HG02763 (cell line): ENCODE results near the gene INTS13.
"Not testable (repeated sequence)": the region's sequence is repeated elsewhere in the genome, so short reads cannot be mapped to it uniquely, and the experiment has no call there.

Experiments
- ATAC-seq: cut with Tn5 transposase; IDR thresholded peaks from one replicate; pipeline ENCODE4 v1.9.1; 2021; ENCODE audit warnings: mild to moderate bottlenecking, moderate library complexity; ENCODE audit not compliant: unreplicated experiment

Gene INTS13, protein sequence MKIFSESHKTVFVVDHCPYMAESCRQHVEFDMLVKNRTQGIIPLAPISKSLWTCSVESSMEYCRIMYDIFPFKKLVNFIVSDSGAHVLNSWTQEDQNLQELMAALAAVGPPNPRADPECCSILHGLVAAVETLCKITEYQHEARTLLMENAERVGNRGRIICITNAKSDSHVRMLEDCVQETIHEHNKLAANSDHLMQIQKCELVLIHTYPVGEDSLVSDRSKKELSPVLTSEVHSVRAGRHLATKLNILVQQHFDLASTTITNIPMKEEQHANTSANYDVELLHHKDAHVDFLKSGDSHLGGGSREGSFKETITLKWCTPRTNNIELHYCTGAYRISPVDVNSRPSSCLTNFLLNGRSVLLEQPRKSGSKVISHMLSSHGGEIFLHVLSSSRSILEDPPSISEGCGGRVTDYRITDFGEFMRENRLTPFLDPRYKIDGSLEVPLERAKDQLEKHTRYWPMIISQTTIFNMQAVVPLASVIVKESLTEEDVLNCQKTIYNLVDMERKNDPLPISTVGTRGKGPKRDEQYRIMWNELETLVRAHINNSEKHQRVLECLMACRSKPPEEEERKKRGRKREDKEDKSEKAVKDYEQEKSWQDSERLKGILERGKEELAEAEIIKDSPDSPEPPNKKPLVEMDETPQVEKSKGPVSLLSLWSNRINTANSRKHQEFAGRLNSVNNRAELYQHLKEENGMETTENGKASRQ

DNA sequence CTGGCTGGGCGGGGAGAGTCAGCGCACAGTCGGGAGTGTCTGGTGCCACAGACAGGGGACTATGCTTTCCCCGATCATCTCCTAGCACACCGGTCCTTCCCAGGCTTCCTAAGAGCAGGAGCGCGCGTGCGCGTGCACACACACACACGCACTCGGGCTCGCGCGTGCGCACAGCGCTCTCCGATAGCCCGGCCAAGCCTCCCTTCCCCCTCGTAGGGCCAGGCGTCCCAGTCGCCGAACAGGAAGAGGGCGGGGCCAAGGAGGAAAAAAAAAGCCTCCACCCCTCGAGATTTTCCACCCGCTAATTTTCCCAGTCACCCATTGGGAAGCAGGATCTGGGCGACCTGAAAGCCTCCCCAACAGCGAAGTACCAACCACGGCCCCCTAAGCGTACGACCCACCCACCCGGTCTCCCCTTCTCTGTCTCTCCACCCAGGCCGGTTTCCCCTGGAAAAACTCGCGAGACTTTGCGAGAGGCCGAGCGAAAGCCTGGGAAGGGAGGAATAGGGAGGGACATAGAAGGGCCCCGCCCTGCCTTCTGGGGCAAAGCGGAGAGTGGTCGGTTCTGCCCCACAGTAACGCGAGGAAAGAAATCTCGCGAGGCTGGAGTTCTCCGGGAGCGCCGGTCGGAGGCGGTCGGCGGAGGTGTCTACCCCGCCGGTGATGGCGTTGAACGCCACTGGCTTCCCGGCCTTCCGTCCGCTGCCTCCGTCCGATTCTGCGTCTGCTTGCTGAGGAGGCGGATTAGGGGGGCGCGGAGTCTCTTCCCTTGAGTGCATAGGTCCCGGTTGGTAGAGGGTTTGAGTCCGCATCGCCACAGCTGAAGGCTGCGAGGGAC, at the start of gene INTS13, which contains the start of gene FGFR1OP2:
Gene INTS13 (minus strand): TSS at position 119 of the 838 bp plus-strand sequence. CDS start 1,178 bp downstream, outside the sequence.
Gene FGFR1OP2 (plus strand): TSS at position 608 of the 838 bp plus-strand sequence. CDS start 15,689 bp downstream, outside the sequence.
- peak; percentile 80 for ATAC-seq

DNA sequence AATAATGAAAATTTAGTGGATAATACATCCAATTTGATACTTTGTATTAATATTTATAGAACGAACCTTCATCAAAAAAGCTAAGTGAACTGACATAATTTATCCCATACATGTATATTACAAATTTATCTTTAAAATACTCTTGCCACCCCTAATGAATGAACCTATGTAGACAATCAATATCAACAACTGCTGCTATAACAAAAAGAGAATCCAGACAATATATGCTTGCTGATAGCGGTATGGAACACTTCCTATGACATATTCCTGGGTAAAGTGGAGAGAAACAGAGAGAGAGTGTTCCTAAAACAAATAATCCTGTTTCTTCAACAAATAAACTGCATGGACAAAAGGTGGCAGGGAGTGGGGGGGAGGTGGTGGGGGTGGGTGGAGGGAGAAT, 45.1 kb upstream of the INTS13 start:
- ATAC-seq: no peak

DNA sequence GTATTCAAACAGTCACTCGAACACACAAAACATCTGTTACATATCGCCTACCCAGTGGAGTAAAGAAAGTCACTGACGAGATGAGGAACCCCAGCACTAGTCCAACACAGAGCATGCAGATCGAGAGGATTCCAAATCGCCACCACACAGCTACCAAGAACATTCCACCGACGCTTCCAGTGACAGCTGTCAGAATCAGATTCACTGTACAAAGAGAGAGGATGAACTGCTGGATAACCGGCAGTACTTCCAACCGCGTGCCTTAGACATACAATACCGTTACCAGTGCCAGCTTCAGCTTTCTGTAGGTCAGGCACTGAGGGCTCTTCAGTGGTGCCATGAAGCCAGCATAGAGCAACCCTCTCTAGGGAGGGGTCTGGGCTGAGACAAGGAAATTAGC, 42.0 kb upstream of the INTS13 start:
- no peak for ATAC-seq

DNA sequence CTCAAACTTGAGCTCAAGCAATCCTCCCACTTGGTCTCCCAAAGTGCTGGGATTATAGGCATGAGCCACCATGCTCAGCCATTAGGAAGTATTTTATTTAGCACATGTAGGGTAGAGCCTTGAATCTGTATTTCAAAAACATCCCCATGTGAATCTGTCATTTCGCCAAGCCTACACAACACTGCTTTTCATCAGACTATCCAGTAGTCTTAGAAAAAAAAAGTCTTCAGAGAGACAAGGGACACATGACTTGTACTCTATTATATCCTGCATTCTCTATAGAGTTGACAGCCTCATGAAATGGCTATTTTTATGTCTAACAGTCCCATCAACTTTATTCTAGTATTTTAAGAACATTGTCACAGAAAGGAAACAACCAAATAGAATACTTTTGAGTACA, 41.0 kb upstream of the INTS13 start:
- no peak for ATAC-seq

DNA sequence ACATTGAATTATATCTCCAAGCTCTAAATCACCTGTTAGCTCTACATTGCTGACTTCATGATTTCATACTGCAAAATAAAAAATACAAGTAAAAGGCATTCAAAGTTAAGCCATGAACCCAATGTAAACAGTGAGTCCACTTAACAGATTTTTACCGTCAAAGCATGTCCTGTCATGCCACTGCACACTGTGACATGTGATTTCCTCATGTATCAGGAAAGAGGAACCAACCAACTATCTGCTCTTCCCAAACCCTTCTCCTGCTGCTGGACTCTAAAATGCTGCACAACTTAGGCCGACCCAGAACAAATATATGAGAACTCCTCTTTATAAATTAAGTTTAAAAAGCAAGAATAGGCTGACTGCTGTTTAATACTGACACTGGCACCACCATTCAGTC, 38.9 kb upstream of the INTS13 start:
- ATAC-seq: no peak

DNA sequence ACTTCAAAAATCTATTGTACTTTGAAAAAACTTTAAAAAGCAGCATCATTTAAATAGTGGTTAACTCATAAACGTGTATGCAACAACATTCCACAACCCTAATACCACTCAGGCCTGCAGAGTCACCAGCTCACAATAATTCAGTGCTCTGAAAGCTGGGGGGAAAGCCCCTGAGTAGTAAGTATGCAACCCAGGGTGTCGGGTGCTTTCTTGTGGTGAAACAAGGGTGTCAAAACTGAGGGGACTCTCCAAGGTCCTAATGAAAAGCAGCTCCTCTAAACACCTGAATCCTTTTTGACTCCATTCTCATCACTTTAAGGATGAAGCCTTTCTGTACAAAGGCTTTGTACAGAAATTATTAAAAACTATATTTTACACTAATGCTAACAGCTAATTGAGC, 34.2 kb upstream of the INTS13 start:
- ATAC-seq: peak; percentile 93

DNA sequence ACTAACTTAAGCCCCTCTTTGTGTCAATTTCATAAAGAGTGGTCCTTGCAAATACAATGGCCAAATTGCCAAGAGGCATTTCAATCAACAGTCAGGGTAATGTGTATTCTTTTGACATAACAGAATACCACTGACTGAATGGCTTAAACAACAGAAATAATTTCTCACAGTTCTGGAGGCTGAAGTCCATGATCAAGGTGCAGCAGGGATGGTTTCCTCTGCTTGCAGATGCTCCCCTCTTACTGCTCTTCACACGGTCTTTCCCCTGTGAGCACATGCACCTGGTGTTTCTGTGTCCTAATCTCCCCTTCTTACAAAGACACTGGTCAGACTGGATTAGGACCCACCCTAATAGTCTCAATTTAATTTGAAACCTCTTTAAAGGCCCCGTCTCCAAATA, 32.4 kb upstream of the INTS13 start:
- no peak for ATAC-seq

DNA sequence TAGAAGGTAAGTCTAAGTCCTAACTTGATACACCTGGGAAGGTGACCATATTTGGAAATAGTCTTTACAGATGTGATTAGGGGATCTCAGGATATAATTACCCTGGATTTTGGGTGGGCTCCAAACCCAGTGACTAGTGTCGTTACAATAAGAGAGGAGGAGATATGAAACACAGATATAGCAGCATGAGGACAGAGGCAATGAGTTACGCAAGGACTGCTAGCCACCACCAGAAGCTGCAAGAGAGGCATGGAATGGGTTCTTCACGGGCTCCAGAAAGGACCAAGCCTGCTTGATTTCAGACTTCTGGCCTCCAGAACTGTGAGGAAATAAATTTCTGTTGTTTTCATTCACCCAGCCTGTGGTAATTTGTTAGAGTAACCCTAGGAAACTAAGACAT, 29.1 kb upstream of the INTS13 start:
- no peak for ATAC-seq

DNA sequence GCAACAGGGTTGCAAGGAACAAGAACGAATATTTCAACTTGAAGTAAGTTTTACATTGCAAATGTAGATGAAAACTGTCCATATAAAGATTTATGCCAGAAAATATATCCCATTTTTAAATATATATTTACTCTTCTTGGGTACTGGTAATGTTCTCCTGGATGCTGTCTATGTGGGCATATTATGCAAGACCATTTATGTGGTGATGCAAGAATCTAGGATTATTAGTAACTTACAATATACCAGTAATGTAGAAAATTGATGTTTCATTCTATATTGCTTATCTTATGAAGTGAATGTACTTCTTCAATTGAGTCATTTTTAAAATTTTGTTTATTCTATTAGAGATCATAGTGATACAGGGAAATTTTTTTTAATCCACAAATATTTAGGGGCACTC, 25.6 kb upstream of the INTS13 start:
- ATAC-seq: no peak

DNA sequence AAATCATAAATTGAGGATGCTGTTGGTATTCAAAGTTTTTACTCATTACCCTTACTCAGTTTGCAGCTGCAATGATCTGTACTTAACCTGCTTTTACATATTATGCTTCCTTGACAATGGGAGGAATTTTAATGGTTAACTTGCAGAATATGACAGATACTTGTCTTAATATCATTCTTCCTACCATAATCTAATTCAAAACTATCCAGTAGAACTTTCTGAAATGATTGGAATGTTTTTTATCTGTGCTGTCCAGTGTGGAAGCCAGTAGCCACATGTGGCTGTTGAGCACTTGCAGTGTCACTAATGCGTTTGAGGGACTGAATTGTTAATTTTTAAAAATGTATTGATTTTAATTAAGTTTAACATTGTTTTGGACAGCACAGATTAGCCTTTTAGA, 24.0 kb upstream of the INTS13 start:
- ATAC-seq: no peak

DNA sequence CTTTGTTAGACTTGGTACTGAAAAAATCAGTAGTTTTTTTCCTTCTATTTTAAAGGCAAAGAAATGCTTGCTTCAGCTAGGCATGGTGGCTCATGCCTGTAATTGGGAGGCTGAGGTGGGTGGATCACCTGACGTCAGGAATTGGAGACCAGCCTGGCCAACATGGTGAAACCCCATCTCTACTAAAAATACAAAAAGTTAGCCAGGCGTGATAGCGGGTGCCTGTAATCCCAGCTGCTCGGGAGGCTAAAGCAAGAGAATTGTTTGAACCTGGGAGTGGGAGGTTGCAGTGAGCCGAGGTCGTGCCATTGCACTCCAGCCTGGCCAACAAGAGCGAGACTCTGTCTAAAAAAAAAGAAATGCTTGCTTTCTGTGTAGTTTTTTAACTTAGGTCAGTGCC, 23.6 kb upstream of the INTS13 start:
- not testable (repeated sequence) for ATAC-seq

DNA sequence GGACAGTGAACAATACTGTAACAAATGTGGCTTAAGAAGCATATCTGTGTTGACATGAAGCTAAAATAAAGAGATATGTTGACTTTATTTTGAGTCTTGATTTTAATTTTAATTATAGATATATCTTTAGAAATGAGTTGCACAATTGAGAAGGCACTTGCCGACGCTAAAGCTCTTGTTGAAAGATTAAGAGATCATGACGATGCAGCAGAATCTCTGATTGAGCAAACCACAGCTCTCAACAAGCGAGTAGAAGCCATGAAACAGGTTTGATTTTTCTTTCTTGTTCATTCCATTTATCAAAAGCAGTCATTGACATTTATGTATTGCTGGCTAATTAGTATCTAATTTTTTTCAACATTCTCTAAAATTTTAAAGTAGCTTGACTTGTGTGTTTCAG, 16.2 kb upstream of the INTS13 start:
- ATAC-seq: no peak

DNA sequence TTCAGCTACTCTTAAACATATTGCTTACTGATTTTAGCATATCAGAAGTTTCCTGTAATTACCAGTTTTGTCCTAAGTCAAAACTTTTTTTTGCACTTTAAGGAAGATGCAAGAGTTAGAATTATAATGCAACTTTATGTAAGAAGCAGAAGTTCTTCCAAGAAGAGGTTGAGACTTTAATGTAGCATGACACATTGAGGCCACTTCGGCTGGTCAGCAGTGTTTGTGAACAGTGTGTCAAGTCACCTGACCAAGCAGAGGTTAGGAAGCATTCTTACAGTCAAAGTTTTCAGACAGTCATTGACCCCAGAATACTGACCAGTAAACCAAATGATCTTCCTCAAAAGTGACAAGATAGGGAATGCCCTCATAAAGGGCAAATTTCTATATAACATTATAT, 15.7 kb upstream of the INTS13 start:
- no peak for ATAC-seq

DNA sequence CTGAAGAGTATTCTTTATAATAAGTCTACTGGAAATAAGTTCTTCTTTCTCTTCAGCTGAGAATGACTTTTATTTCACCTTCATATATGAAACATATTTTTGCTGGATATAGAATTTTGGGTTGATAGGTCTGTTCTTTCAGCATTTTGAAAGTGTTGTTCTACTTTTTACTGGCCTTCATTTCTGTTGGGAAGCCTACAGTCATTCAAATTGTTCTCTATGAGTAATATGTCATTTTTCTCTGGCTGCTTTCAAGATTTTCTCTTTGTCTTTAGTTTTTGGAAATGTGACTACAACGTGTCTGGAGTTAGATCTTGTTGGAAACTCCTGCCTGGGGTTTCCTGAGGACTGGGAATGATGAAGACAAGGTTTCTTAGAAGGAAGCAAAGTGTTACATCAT, 10.5 kb upstream of the INTS13 start:
- no peak for ATAC-seq

DNA sequence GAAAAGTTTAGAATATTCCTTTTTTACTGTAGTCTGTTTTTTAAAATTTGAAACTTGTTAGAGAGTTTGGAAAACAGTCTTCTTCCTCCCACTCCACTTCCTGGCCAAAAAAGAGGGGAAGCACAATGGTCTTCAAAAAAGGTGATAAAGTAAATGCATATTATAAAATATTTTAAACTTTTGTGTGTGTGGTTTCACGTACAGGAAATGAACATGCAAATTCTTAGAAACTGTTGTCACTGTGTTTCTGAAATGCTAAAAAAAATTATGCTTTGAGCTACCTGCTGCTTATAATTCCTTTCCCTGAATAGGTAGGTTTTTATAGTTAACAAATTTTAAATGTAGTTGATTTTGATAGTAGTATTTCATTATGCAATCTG, 3.4 kb upstream of the INTS13 start:
- ATAC-seq: no peak

DNA sequence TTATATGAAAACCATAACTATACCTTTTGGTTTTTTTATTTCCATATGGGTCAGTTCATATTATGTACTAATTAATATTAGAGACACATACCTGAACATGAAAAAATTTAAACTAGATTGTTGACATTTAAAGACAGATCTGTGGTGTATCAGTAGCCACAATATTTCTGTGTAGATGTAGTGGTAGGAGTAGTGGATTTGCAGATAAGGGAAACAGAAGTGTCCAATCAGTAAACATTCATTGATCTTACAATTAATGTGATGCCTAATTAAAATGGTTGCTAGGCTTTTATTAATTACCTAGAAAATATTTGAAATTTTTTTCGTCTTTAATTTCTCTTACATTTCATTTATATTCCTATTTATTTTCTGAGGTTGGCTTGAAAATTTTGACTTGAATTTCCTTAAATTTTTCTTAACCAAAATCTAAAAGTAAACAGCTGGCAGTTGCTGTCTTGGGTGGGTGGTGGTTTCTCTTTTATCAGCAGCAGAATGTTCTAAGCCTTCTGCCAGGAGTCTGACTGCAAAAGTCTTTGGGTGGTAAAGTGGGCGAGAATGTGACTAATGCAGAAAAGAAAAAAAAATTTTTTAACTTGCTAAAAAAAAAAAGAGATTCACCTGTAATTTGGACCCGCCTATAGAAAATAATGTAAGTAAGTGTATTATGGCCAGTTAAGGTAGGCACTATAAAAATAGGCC, 2.9 kb upstream of the INTS13 start:
- ATAC-seq: no peak

DNA sequence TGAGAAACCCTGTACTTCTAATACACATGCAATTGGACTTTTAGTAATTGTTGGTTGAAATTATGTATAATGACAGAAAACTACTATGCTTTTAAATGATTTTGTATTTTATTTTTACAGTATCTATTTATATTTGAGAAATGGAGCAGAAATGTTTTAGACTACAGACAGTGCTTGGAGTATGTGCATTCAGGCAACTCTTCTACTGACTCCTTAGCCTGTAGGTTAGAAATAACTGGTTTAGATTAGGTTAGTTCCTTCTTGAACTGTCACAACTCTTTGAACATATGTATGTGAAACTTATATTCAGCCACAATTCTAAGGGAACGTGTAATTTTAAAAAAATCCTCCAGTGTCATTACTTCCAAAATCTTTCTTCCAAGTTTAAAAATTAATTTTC, 2.2 kb upstream of the INTS13 start:
- ATAC-seq: no peak

DNA sequence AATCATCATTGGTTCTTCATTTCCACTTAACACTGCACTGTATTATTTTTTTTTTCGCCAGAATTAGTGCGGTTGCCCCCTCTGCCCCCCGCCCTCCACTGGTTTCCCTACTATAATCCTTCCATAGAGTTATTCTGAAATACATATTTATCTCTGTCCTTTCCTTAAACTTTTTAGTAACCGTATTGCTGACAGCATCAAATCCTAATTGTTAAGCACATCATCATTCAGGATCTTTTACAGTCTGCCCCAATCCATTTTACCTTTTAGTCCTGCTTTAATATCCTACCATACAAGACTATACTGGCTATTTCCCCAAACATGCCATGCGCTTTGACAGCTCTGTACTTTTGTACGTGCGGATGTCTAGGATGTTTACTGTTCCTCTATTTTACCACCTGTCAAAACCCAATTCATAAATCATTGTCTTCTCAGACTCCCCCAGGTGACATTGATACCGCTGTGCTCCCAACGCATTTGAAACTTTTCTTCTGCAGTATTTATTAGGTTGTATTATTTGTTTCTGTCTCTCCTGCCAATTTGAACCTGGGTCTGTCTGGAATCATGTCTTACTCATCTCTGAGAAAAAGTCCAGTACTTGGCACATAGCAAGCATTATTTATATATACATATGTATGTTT, 1.5 kb upstream of the INTS13 start:
- ATAC-seq: no peak

DNA sequence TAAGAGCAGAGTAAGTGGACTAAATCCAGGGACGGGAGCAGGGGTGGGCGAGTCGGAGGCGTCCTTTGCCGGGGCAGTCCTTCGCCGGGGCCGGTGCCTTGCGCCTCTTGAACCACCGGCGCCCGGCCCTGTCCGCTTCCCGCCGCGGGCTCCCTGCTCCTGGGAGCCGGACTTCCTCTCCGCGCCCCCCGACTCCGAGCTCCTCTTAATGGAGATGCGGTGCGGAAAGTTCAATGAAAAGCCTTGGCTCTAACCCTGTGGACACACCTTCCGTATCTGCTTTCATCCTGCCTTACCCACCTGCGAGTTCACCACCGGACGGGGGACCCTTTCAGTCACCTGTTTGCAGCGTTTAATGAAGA, 901 bp upstream of the INTS13 start:
- peak; percentile 6 for ATAC-seq

DNA sequence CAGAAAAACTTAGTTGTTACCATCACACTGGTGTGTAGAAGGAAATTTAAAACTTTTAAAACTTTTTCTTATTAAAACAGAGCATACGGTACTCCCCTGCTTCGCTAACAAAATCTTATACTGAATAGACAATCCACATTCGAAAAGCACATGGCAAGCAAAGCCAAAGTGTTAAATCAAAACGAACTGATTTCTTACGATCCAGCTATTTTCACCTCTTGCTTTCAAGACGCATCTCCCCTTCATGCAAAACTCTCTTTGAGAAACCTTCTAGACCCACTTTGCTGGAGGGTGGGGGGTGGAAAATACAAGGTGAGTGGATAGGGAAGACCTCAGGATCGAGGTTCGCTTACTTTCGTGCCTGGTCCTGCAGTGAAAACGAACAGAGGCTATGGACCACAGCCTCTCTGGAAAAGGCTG, 328 bp downstream of the INTS13 start:
- ATAC-seq: no peak
